Adrenal gland (tissue), 5 donors: Measurements from ENCODE around the gene AGT.

Source experiments
- POLR2A ChIP-seq, 2 donors: fragments of 450-650 bp; IDR thresholded peaks; one replicate each; pipeline ENCODE4 v1.6.1; 2017; ENCODE audit warnings: antibody characterized with exemption in 2 of 2, mild to moderate bottlenecking in 2 of 2, moderate library complexity in 1 of 2
- TF ChIP-seq, protein P1 (sequence below), 6 experiments: fragments of 450-650 bp in 4 of 6; fragments of 200-600 bp in 2 of 6; sonication (generic) in 1 of 6; IDR thresholded peaks; 1 replicate in 5 of 6; 2 replicates in 1 of 6; pipeline versions ENCODE4 v1.5.1 to v1.8.0; 2016 to 2021; ENCODE audit warnings: antibody characterized with exemption in 6 of 6, mild to moderate bottlenecking in 2 of 6, moderate library complexity in 1 of 6
- donor health status: DM: no; HTN: no; CAD: no.

DNA sequence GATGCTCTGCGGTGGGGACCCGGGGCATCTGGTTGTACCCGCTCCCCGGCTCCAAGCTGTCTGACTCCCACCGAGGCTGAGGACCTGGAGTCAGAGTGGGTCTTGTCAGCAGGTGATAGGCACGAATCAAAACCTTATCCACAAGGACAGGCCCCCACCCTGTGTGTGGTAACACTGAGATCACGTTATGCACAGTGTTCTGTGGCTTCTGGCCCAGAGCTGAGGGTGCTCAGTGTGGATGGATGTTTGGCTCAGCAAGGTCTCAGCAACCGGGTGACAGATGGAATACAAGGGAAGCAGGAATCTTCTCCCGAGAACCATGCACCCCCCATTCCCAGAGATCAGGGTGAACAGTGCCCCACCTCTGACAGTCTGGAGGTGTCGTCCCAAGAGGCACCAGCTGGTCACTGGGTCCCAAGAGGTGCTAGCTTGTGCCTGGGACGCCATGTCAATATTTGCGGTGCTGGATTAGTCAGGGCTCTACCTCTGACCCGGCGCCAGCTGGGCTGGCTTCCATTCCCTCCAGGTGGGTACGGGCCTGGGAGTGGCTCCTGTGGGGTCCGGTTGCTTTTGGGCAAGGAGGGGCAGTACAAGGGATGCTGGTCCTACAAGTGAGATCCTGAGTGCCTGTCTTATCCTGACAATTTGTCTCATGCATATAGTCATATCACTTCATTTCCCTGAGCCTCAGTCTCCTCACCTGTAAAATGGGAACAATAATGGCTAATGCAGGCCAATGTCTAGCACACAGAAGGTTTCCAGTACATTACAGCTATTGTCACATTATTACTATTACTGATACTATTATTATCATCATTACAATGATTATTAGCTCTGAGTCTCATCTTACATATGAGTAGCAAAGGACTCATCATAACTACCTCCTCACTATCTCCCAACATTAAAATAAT is 34.2 kb upstream of the AGT start:
- TF ChIP-seq, protein P1, sequence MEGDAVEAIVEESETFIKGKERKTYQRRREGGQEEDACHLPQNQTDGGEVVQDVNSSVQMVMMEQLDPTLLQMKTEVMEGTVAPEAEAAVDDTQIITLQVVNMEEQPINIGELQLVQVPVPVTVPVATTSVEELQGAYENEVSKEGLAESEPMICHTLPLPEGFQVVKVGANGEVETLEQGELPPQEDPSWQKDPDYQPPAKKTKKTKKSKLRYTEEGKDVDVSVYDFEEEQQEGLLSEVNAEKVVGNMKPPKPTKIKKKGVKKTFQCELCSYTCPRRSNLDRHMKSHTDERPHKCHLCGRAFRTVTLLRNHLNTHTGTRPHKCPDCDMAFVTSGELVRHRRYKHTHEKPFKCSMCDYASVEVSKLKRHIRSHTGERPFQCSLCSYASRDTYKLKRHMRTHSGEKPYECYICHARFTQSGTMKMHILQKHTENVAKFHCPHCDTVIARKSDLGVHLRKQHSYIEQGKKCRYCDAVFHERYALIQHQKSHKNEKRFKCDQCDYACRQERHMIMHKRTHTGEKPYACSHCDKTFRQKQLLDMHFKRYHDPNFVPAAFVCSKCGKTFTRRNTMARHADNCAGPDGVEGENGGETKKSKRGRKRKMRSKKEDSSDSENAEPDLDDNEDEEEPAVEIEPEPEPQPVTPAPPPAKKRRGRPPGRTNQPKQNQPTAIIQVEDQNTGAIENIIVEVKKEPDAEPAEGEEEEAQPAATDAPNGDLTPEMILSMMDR (IDR thresholded peaks at IDR 0.05): no peak
- TF ChIP-seq POLR2A (IDR thresholded peaks at IDR 0.05): no peak
